Measurements from ENCODE around the gene ZC2HC1C. TPM values are rescaled to one million over a fixed set of nuclear protein-coding genes. Genes with fewer than 3 reads are reported as not detected.

ZC2HC1C gene
- total RNA-seq, 6 experiments from 2014 or later = 0.43 to 1.4 (median 1.1) TPM

- H3K9me3 Mint-ChIP-seq = no peaks in the 10 kb centered on the region
- no peak overlapping the region for H3K4me3 Mint-ChIP-seq
- no peak overlapping the region for H3K27ac Mint-ChIP-seq
- TF ChIP-seq, protein P1, sequence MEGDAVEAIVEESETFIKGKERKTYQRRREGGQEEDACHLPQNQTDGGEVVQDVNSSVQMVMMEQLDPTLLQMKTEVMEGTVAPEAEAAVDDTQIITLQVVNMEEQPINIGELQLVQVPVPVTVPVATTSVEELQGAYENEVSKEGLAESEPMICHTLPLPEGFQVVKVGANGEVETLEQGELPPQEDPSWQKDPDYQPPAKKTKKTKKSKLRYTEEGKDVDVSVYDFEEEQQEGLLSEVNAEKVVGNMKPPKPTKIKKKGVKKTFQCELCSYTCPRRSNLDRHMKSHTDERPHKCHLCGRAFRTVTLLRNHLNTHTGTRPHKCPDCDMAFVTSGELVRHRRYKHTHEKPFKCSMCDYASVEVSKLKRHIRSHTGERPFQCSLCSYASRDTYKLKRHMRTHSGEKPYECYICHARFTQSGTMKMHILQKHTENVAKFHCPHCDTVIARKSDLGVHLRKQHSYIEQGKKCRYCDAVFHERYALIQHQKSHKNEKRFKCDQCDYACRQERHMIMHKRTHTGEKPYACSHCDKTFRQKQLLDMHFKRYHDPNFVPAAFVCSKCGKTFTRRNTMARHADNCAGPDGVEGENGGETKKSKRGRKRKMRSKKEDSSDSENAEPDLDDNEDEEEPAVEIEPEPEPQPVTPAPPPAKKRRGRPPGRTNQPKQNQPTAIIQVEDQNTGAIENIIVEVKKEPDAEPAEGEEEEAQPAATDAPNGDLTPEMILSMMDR (IDR thresholded peaks at IDR 0.05) = no peak
- H3K27me3 Mint-ChIP-seq (ENCODE audit: insufficient read depth) = no peaks in the 10 kb centered on the region
- H3K4me1 Mint-ChIP-seq (ENCODE audit: low read depth) = peaks cover 18% of the 10 kb centered on the region
- DNase-seq = no peak
- H3K36me3 Mint-ChIP-seq (ENCODE audit: low read depth) = peaks cover 11% of the 10 kb centered on the region
Observed at GRCh38 chr14:75092698-75093097, 23.3 kb downstream of the ZC2HC1C start.

DNA sequence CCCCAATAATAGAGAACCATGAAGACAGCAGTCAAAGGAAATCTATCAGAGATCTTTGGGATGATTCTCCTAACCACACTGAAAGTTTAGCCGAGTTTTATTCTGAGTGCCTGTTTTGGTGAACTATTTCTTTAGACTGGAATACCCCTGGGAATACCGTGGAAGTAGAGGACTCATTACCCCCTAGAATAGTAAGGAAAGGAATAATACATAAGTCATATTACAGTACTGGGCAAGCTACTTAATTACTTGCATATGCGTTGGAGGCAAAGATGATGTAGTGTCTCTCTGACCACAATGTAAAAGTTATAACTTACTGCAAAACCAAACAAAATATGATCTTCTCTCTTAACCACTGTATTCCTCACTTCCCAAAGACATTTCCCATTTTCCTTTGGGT lies 25.5 kb downstream of the ZC2HC1C start:
- TF ChIP-seq, protein P1 (IDR thresholded peaks at IDR 0.05) = no peak
- peaks cover 14% of the 10 kb centered on the region for H3K4me1 Mint-ChIP-seq (ENCODE audit: low read depth)
- H3K4me3 Mint-ChIP-seq = no peak overlapping the region
- no peak for DNase-seq
- no peaks in the 10 kb centered on the region for H3K27me3 Mint-ChIP-seq (ENCODE audit: insufficient read depth)
- H3K27ac Mint-ChIP-seq = no peak overlapping the region
- peaks cover 24% of the 10 kb centered on the region for H3K36me3 Mint-ChIP-seq (ENCODE audit: low read depth)
- H3K9me3 Mint-ChIP-seq = no peaks in the 10 kb centered on the region

- H3K27me3 Mint-ChIP-seq (ENCODE audit: insufficient read depth) = no peaks in the 10 kb centered on the region
- H3K27ac Mint-ChIP-seq = no peak overlapping the region
- DNase-seq = no peak
- H3K4me3 Mint-ChIP-seq = no peak overlapping the region
- H3K4me1 Mint-ChIP-seq (ENCODE audit: low read depth) = peaks cover 7% of the 10 kb centered on the region
- H3K36me3 Mint-ChIP-seq (ENCODE audit: low read depth) = peaks cover 24% of the 10 kb centered on the region
- no peaks in the 10 kb centered on the region for H3K9me3 Mint-ChIP-seq
- TF ChIP-seq, protein P1 (IDR thresholded peaks at IDR 0.05) = no peak
Observed at GRCh38 chr14:75095690-75096089, 26.2 kb downstream of the ZC2HC1C start.

DNA sequence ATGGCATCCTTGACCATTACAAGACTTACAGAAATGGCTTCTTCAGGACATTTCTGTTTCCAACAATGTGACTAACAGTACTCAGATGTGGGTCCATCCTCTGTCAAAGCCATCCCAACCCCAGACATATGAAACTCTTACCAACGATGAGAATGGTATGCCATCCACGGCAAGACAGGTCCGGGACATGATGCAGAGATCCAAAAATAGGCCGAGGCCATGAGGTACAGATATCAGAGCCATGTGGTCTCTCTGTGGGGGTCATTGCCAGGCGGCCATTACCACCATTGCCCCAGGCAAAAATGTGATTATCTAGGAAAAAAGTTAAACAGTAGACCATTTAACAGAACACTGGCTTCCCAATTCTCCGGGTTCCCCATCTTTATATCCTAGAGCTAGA lies 27.5 kb downstream of the ZC2HC1C start:
- peaks cover 24% of the 10 kb centered on the region for H3K36me3 Mint-ChIP-seq (ENCODE audit: low read depth)
- no peaks in the 10 kb centered on the region for H3K27me3 Mint-ChIP-seq (ENCODE audit: insufficient read depth)
- no peaks in the 10 kb centered on the region for H3K9me3 Mint-ChIP-seq
- no peak overlapping the region for H3K27ac Mint-ChIP-seq
- TF ChIP-seq, protein P1 (IDR thresholded peaks at IDR 0.05) = no peak
- DNase-seq = no peak
- no peaks in the 10 kb centered on the region for H3K4me1 Mint-ChIP-seq (ENCODE audit: low read depth)
- no peak overlapping the region for H3K4me3 Mint-ChIP-seq

DNA sequence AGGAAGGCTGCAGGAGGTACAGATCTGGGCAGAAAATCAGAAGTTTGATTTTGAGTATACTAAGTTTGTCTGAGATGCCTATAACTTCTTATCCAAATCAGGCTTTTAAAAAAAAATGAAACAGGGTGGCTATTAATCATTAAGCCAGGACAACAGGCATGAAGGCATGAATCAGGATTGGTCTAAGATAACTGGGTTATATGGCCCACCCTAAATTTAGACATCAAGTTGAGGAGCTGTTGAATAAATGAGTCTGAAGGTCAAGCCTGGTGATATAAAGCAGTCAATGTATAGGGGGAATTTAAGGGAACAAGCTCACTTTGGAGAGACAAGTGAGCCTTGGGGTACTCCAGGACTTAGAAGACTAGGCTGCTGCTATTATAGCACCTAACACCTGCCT lies 28.8 kb downstream of the ZC2HC1C start:
- Mint-ChIP-seq H3K27me3 (ENCODE audit: insufficient read depth) (no peaks in the 10 kb centered on the region), H3K9me3 (no peaks in the 10 kb centered on the region), H3K27ac (no peak overlapping the region), H3K36me3 (ENCODE audit: low read depth) (peaks cover 27% of the 10 kb centered on the region), H3K4me3 (no peak overlapping the region), H3K4me1 (ENCODE audit: low read depth) (no peaks in the 10 kb centered on the region)
- no peak for DNase-seq
- TF ChIP-seq, protein P1 (IDR thresholded peaks at IDR 0.05) = no peak

DNA sequence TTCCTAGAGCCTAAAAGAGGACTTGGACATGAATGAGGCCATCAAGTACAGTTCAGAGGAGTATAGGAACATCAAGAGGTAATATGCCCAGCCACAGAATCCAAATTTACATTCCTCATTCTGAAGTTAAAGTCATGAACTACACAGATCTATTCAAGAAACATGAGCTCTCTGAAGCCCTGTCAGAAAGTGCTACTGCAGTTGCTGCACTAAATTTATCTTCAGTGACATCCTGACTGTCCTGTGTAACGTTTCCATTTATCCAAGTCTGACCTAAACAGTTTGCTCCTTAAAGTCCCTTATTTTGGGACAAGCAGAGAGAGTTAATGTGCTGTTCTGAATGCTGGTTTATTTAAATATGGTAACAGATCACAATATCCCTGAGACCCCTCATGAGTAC lies 29.2 kb downstream of the ZC2HC1C start:
- no peaks in the 10 kb centered on the region for H3K4me1 Mint-ChIP-seq (ENCODE audit: low read depth)
- H3K27ac Mint-ChIP-seq = no peak overlapping the region
- no peak overlapping the region for H3K4me3 Mint-ChIP-seq
- peaks cover 27% of the 10 kb centered on the region for H3K36me3 Mint-ChIP-seq (ENCODE audit: low read depth)
- no peaks in the 10 kb centered on the region for H3K9me3 Mint-ChIP-seq
- TF ChIP-seq, protein P1 (IDR thresholded peaks at IDR 0.05) = no peak
- H3K27me3 Mint-ChIP-seq (ENCODE audit: insufficient read depth) = no peaks in the 10 kb centered on the region
- DNase-seq = no peak
